Body of pancreas (tissue), 4 donors: ENCODE results near the gene CRYGN.

Source experiments
- POLR2A ChIP-seq, 3 donors: fragments of 450-650 bp; IDR thresholded peaks; one replicate each; pipeline ENCODE4 v1.6.1; 2016; ENCODE audit warnings: antibody characterized with exemption in 3 of 3, mild to moderate bottlenecking in 2 of 3
- TF ChIP-seq, protein P1 (sequence below), 7 experiments: fragments of 450-650 bp in 4 of 7; fragments of 200-600 bp in 3 of 7; sonication (generic) in 3 of 7; IDR thresholded peaks; one replicate each; pipeline ENCODE4 v1.5.1; 2016 to 2019; ENCODE audit warnings: antibody characterized with exemption in 7 of 7

DNA sequence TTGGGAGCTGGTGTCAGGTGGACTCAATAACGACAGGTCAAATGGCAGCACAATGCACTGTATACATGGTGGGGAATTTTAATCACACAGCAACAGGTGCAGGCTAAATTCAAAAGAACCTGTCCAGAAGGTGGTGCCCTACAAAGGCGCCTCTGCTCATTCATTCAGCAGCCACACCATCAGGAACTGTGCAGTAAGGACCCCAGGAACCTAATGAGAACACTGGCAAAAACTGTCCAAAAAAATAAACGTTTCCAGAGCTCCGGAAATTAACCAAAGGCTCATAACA lies 21.9 kb upstream of the CRYGN start:
- TF ChIP-seq, protein P1, sequence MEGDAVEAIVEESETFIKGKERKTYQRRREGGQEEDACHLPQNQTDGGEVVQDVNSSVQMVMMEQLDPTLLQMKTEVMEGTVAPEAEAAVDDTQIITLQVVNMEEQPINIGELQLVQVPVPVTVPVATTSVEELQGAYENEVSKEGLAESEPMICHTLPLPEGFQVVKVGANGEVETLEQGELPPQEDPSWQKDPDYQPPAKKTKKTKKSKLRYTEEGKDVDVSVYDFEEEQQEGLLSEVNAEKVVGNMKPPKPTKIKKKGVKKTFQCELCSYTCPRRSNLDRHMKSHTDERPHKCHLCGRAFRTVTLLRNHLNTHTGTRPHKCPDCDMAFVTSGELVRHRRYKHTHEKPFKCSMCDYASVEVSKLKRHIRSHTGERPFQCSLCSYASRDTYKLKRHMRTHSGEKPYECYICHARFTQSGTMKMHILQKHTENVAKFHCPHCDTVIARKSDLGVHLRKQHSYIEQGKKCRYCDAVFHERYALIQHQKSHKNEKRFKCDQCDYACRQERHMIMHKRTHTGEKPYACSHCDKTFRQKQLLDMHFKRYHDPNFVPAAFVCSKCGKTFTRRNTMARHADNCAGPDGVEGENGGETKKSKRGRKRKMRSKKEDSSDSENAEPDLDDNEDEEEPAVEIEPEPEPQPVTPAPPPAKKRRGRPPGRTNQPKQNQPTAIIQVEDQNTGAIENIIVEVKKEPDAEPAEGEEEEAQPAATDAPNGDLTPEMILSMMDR (IDR thresholded peaks at IDR 0.05), result no peak
- no peak for TF ChIP-seq POLR2A (IDR thresholded peaks at IDR 0.05)
